HUES6 (cell line): Measurements from ENCODE around the gene GHRHR.

ENCODE experiments used
- H3K27ac ChIP-seq: 2 replicates; pipeline ENCODE4 v1.7.0; 2013; ENCODE audit warnings: low read depth, mild to moderate bottlenecking, low read length, inconsistent platforms
- H3K27me3 ChIP-seq: 2 replicates; pipeline ENCODE4 v1.6.1; 2013; ENCODE audit warnings: low read length; ENCODE audit not compliant: control insufficient read depth, insufficient read depth
- H3K36me3 ChIP-seq: 2 replicates; pipeline ENCODE4 v1.6.1; 2013; ENCODE audit warnings: low read length; ENCODE audit not compliant: control insufficient read depth, insufficient read depth
- H3K4me1 ChIP-seq: 2 replicates; pipeline ENCODE4 v1.6.1; 2013; ENCODE audit warnings: low read length; ENCODE audit not compliant: control insufficient read depth, insufficient read depth
- H3K4me3 ChIP-seq: 2 replicates; pipeline ENCODE4 v1.5.1; 2013; ENCODE audit warnings: low read depth, low read length
- H3K9ac ChIP-seq: one replicate; pipeline ENCODE4 v1.6.1; 2013; ENCODE audit warnings: mild to moderate bottlenecking, low read length
- H3K9me3 ChIP-seq: 2 replicates; pipeline ENCODE4 v1.6.1; 2013; ENCODE audit warnings: low read depth, low read length; ENCODE audit not compliant: control insufficient read depth, insufficient read depth

Gene GHRHR

DNA sequence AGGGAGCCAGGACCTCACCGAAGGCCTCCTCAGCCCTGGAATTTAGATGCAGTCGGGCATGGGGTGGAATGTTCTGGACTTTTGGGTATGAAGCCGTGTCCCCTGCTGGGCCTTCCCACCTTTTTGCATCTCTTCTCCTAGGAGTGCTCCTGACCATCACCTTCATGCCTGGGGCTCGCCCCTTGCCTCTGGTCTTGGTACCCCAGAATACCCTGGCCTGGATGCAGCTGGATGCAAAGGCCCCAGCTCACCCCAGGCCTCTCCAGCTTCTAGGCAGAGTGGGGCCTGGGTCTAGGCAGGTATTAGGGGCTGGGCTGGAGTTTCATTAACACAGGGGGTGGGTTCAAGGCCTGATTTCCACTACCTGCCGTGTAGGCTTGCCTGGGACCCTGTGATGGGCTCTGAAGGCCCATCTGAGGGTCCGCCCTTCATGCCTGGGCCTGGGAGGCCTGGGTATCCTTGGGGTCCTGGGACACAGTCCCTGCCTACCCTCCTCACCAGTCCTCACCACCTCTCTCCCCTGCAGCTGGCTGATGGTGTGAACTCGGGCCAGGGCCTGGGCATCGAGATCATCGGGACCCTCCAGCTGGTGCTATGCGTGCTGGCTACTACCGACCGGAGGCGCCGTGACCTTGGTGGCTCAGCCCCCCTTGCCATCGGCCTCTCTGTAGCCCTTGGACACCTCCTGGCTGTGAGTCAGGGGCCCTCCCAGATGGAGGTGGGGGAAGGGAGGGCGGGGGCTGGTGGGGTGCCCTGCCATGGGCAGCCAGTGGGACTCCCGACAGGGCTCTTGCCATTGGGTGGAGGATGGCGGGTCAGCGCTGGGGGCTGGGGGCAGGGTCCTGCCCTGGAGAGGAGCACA lies 42.0 kb upstream of the GHRHR start:
- 0 out of 2 replicates have a peak, but pooled peaks cover 2% of the 10 kb centered on the region for H3K9me3 ChIP-seq
- no peak overlapping the region for H3K4me3 ChIP-seq
- no peak overlapping the region for H3K27ac ChIP-seq
- H3K4me1 ChIP-seq, result peaks cover 10% of the 10 kb centered on the region; the same call in 1 of the 2 replicates
- no peaks in the 10 kb centered on the region for H3K27me3 ChIP-seq
- no peak overlapping the region for H3K9ac ChIP-seq
- H3K36me3 ChIP-seq, result no peaks in the 10 kb centered on the region

DNA sequence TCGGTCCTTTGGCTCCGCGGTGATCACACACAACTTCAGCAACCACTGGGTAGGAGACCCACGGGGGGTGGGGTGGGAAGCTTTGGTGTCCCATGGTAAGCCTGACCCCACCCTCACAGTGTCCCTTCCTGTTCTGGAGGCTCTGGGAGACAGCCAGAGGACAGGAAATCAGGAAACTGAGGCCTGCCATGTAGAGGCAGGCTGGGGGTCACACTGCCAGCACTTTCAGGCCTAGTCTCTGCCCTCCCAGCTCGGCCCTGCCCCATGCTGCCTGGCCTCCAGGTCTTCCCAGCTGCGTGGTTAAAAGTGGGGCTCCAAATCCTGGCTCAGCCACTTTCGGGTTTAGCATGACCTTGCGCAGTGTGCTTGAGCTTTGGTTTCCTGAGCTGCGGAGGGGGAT lies 41.2 kb upstream of the GHRHR start:
- H3K27me3 ChIP-seq, result no peaks in the 10 kb centered on the region

DNA sequence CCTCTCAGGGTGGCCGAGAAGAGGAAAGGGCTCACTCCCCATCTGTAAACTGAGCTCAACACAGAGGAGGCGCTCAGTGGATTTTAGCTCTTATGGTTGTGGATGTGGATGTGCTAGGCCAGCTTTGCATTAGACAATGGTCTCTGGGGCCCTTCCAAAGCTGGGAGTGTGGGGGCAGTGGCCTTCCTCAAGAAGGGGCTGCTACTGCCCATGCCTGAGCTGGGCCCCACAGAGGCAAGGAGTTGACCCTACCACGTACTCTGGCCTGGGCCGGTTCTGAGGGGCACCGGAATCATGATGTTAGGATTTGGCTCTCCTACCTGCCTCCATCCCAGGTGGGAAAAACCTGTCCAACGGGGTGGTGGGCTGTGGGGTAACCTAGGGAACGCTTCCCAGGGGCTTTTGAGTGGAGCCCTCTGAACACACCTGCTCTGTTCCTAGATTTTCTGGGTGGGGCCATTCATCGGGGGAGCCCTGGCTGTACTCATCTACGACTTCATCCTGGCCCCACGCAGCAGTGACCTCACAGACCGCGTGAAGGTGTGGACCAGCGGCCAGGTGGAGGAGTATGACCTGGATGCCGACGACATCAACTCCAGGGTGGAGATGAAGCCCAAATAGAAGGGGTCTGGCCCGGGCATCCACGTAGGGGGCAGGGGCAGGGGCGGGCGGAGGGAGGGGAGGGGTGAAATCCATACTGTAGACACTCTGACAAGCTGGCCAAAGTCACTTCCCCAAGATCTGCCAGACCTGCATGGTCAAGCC lies 40.6 kb upstream of the GHRHR start:
- H3K36me3 ChIP-seq, result no peaks in the 10 kb centered on the region
- no peak overlapping the region for H3K9ac ChIP-seq
- no peak overlapping the region for H3K27ac ChIP-seq

More for the DNA sequence above, 41.2 kb upstream of the GHRHR start:
- no peak overlapping the region for H3K27ac ChIP-seq
- H3K36me3 ChIP-seq, result no peaks in the 10 kb centered on the region
- no peak overlapping the region for H3K4me3 ChIP-seq
- no peak overlapping the region for H3K9ac ChIP-seq
- H3K4me1 ChIP-seq, result peaks cover 7% of the 10 kb centered on the region; the same call in 1 of the 2 replicates
- peaks cover 10% of the 10 kb centered on the region; the same call in 1 of the 2 replicates for H3K9me3 ChIP-seq

DNA sequence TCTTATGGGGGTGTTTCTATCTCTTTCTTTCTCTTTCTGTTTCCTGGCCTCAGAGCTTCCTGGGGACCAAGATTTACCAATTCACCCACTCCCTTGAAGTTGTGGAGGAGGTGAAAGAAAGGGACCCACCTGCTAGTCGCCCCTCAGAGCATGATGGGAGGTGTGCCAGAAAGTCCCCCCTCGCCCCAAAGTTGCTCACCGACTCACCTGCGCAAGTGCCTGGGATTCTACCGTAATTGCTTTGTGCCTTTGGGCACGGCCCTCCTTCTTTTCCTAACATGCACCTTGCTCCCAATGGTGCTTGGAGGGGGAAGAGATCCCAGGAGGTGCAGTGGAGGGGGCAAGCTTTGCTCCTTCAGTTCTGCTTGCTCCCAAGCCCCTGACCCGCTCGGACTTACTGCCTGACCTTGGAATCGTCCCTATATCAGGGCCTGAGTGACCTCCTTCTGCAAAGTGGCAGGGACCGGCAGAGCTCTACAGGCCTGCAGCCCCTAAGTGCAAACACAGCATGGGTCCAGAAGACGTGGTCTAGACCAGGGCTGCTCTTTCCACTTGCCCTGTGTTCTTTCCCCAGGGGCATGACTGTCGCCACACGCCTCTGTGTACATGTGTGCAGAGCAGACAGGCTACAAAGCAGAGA lies 39.9 kb upstream of the GHRHR start:
- Histone ChIP-seq H3K4me3 (no peak overlapping the region), H3K4me1 (peaks cover 7% of the 10 kb centered on the region; the same call in 1 of the 2 replicates), H3K36me3 (no peaks in the 10 kb centered on the region), H3K9ac (no peak overlapping the region), H3K27ac (no peak overlapping the region), H3K27me3 (no peaks in the 10 kb centered on the region), H3K9me3 (peaks cover 11% of the 10 kb centered on the region; the same call in 1 of the 2 replicates)

More for the DNA sequence above, 40.6 kb upstream of the GHRHR start:
- H3K4me1 ChIP-seq, result peaks cover 7% of the 10 kb centered on the region; the same call in 1 of the 2 replicates
- H3K27me3 ChIP-seq, result no peaks in the 10 kb centered on the region
- H3K9me3 ChIP-seq, result peaks cover 11% of the 10 kb centered on the region; the same call in 1 of the 2 replicates
- H3K4me3 ChIP-seq, result no peak overlapping the region

DNA sequence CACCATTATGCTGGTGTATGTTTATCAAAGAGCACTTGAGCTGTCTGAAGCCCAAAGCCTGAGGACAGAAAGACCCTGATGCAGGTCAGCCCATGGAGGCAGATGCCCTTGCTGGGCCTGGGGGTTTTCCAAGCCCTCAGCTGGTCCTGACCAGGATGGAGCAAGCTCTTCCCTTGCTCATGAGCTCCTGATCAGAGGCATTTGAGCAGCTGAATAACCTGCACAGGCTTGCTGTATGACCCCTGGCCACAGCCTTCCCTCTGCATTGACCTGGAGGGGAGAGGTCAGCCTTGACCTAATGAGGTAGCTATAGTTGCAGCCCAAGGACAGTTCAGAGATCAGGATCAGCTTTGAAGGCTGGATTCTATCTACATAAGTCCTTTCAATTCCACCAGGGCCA lies 39.1 kb upstream of the GHRHR start:
- H3K4me1 ChIP-seq, result peaks cover 7% of the 10 kb centered on the region; the same call in 1 of the 2 replicates
- H3K9ac ChIP-seq, result no peak overlapping the region
- H3K4me3 ChIP-seq, result no peak overlapping the region
- H3K36me3 ChIP-seq, result no peaks in the 10 kb centered on the region
- H3K9me3 ChIP-seq, result peaks cover 11% of the 10 kb centered on the region; the same call in 1 of the 2 replicates
- no peak overlapping the region for H3K27ac ChIP-seq
- no peaks in the 10 kb centered on the region for H3K27me3 ChIP-seq

DNA sequence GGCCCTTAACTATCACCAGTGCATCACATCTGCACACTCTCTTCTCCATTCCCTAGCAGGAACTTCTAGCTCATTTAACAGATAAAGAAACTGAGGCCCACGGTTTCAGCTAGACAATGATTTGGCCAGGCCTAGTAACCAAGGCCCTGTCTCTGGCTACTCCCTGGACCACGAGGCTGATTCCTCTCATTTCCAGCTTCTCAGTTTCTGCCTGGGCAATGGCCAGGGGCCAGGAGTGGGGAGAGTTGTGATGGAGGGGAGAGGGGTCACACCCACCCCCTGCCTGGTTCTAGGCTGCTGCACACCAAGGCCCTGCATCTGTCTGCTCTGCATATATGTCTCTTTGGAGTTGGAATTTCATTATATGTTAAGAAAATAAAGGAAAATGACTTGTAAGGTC lies 38.6 kb upstream of the GHRHR start:
- no peak overlapping the region for H3K9ac ChIP-seq
- peaks cover 7% of the 10 kb centered on the region; the same call in 1 of the 2 replicates for H3K4me1 ChIP-seq
- H3K9me3 ChIP-seq, result peaks cover 11% of the 10 kb centered on the region; the same call in 1 of the 2 replicates
- no peak overlapping the region for H3K27ac ChIP-seq
- H3K27me3 ChIP-seq, result no peaks in the 10 kb centered on the region
- no peak overlapping the region for H3K4me3 ChIP-seq
- H3K36me3 ChIP-seq, result no peaks in the 10 kb centered on the region

DNA sequence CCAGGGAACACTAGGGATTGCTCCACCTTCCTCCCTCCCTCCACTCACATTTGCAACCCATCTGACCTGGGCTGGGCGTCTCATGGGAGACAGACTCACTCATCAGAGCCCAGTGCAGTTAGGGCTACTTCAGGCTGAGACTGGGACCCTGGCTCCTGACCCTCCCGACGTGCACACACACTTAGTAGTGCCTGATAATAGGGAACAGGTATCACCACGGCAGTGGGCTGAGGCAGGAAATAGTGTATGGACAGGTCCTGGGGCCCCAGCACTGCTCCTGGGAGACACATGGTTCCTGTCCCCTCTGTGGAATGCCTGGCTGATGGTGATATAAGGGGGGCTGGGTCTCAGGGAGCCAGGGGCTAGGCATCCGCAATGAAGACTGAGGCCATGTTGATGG lies 37.8 kb upstream of the GHRHR start:
- Histone ChIP-seq H3K36me3 (no peaks in the 10 kb centered on the region), H3K9ac (no peak overlapping the region), H3K27me3 (no peaks in the 10 kb centered on the region), H3K4me3 (no peak overlapping the region), H3K27ac (no peak overlapping the region), H3K4me1 (peaks cover 4% of the 10 kb centered on the region; the same call in 1 of the 2 replicates), H3K9me3 (peaks cover 11% of the 10 kb centered on the region; the same call in 1 of the 2 replicates)

DNA sequence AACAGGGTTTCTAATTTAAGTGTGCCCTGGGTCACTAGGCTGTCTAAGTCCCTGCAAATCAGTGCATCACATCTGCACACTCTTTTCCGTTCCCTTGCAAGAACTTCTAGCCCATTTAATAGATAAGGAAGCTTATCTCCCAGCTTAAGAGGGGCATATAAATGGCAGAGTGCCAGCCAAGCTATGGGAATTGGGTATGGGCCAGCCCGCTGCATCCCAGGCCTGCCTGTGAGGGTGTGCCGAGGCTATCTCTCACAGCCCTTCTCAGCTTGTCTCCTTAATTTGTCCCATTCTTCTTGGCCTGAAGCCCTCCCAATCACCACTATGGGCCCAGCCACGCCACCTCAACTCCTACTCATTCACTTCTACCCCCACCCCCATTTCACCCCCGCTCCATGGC lies 37.4 kb upstream of the GHRHR start:
- no peak overlapping the region for H3K27ac ChIP-seq
- peaks cover under 1% of the 10 kb centered on the region; the same call in 1 of the 2 replicates for H3K4me1 ChIP-seq
- H3K4me3 ChIP-seq, result no peak overlapping the region
- H3K27me3 ChIP-seq, result no peaks in the 10 kb centered on the region
- no peak overlapping the region for H3K9ac ChIP-seq
- peaks cover 11% of the 10 kb centered on the region; the same call in 1 of the 2 replicates for H3K9me3 ChIP-seq
- no peaks in the 10 kb centered on the region for H3K36me3 ChIP-seq

DNA sequence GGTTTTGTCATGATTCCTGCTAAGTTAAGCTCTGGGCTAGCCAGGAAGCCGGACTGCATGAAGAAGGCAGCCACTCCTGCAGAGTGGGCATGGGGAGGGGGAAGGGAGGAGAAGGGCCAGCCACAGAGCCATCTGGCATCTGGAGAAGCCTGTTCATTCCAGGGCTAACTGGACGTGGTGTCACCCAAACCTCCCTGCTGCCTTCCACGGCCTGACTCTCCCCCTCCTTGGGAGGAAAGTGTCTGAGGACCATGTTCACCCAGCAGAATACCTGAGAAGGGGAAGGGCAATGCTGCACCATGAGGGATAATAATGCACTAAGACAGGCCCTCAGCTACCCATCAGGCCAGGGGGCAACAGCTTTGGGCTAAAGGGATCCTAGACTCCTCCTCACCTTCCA lies 36.7 kb upstream of the GHRHR start:
- Histone ChIP-seq H3K9me3 (peaks cover 11% of the 10 kb centered on the region; the same call in 1 of the 2 replicates), H3K9ac (no peak overlapping the region)

DNA sequence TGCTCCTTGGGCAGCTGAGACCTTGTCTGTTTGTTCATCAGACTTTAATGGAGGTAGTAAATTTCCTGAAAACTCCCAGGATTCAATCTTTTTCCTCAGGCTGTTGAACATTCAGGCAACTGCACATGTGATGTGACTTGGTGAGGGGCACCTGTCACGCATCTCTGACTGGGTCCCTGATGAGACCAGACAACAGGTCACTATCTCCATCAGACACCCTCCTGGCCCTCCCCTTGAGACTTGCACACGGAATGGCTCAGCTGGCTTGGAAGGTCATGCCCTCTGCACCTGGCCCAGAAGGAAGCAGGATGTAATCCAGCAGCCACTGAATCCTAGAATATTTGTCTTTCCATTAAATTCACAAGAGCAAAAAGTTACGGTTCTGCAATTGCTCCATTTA lies 36.2 kb upstream of the GHRHR start:
- H3K4me3 ChIP-seq, result no peak overlapping the region
- no peak overlapping the region for H3K9ac ChIP-seq
- H3K27ac ChIP-seq, result no peak overlapping the region
- H3K4me1 ChIP-seq, result no peaks in the 10 kb centered on the region; the same call in 1 of the 2 replicates
- peaks cover 3% of the 10 kb centered on the region for H3K27me3 ChIP-seq
- peaks cover 11% of the 10 kb centered on the region; the same call in 1 of the 2 replicates for H3K9me3 ChIP-seq
- H3K36me3 ChIP-seq, result no peaks in the 10 kb centered on the region

More for the DNA sequence above, 36.7 kb upstream of the GHRHR start:
- H3K27me3 ChIP-seq, result no peaks in the 10 kb centered on the region
- no peaks in the 10 kb centered on the region for H3K36me3 ChIP-seq
- H3K4me1 ChIP-seq, result no peaks in the 10 kb centered on the region; the same call in 1 of the 2 replicates
- H3K4me3 ChIP-seq, result no peak overlapping the region
- H3K27ac ChIP-seq, result no peak overlapping the region
